KMS-11 (cell line): ENCODE results near the gene MRTFB.

ENCODE experiments used
- H2AFZ ChIP-seq: fragments of 200-600 bp; sonication (generic); 2 replicates; pipeline ENCODE4 v1.6.1; 2016; ENCODE audit warnings: antibody characterized with exemption, mixed run types, low read depth
- H3K27ac ChIP-seq: fragments of 200-600 bp; sonication (generic); 2 replicates; pipeline ENCODE4 v1.6.1; 2016; ENCODE audit warnings: mild to moderate bottlenecking, mixed run types
- H3K27me3 ChIP-seq: fragments of 200-600 bp; sonication (generic); 2 replicates; pipeline ENCODE4 v1.6.1; 2017; ENCODE audit warnings: mild to moderate bottlenecking, low read depth, mixed run types, moderate library complexity; ENCODE audit not compliant: insufficient read depth
- H3K36me3 ChIP-seq: fragments of 200-600 bp; sonication (generic); 2 replicates; pipeline ENCODE4 v1.6.1; 2017; ENCODE audit warnings: mild to moderate bottlenecking, mixed run types; ENCODE audit not compliant: insufficient read depth
- H3K4me1 ChIP-seq: fragments of 200-600 bp; sonication (generic); 2 replicates; pipeline ENCODE4 v1.6.1; 2016; ENCODE audit warnings: mild to moderate bottlenecking, low read depth, mixed run types; ENCODE audit not compliant: poor library complexity, severe bottlenecking
- H3K4me2 ChIP-seq: fragments of 200-600 bp; sonication (generic); 2 replicates; pipeline ENCODE4 v1.7.0; 2016; ENCODE audit warnings: mild to moderate bottlenecking, mixed run types
- H3K4me3 ChIP-seq: fragments of 200-600 bp; sonication (generic); IDR thresholded peaks from 2 replicates; pipeline ENCODE4 v1.6.1; 2017; ENCODE audit warnings: low read depth, low read length, mixed read lengths; ENCODE audit not compliant: insufficient read depth
- H3K79me2 ChIP-seq: fragments of 200-600 bp; sonication (generic); 2 replicates; pipeline ENCODE4 v1.6.1; 2016; ENCODE audit warnings: low read depth, mixed run types; ENCODE audit not compliant: insufficient read depth
- H3K9ac ChIP-seq: fragments of 200-600 bp; sonication (generic); 2 replicates; pipeline ENCODE4 v1.6.1; 2016; ENCODE audit warnings: mild to moderate bottlenecking, mixed run types
- H4K20me1 ChIP-seq: fragments of 200-600 bp; sonication (generic); 2 replicates; pipeline ENCODE4 v1.6.1; 2016; ENCODE audit warnings: mild to moderate bottlenecking, mixed run types; ENCODE audit not compliant: insufficient read depth
- CTCF ChIP-seq: fragments of 200-600 bp; sonication (generic); conservative IDR thresholded peaks from 2 replicates; pipeline ENCODE4 v1.6.1; 2017; ENCODE audit warnings: low read depth, mild to moderate bottlenecking, antibody characterized with exemption, low read length, moderate library complexity, mixed read lengths

The MRTFB gene

GRCh38 chr16:14302031-14302398 is 230.9 kb downstream of the MRTFB start:
- TF ChIP-seq CTCF: no peak
- peak overlapping the region; percentile 81 for H3K27ac ChIP-seq
- peaks cover 49% of the 10 kb centered on the region for H3K79me2 ChIP-seq
- H3K4me3 ChIP-seq: peak overlapping the region; percentile 2
- H3K27me3 ChIP-seq: no peaks in the 10 kb centered on the region
- H3K9ac ChIP-seq: peak overlapping the region; percentile 91
- H3K4me1 ChIP-seq: peaks cover 23% of the 10 kb centered on the region
- no peaks in the 10 kb centered on the region for H4K20me1 ChIP-seq
- H2AFZ ChIP-seq: peak overlapping the region; percentile 74
- peak overlapping the region; percentile 85; the same call in 1 of the 2 replicates for H3K4me2 ChIP-seq
- no peaks in the 10 kb centered on the region for H3K36me3 ChIP-seq

GRCh38 chr16:14302399-14303181 is 231.5 kb downstream of the MRTFB start:
- no peak for TF ChIP-seq CTCF
- Histone ChIP-seq H3K27ac (peak overlapping the region; percentile 81), H4K20me1 (no peaks in the 10 kb centered on the region), H3K4me1 (peaks cover 29% of the 10 kb centered on the region), H3K9ac (peak overlapping the region; percentile 91), H3K4me3 (peak overlapping the region; percentile 2), H3K79me2 (peaks cover 55% of the 10 kb centered on the region), H3K27me3 (no peaks in the 10 kb centered on the region), H3K36me3 (no peaks in the 10 kb centered on the region), H2AFZ (peak overlapping the region; percentile 74), H3K4me2 (peak overlapping the region; percentile 85)

- Histone ChIP-seq H4K20me1 (no peaks in the 10 kb centered on the region), H3K4me3 (no peak overlapping the region), H3K27me3 (no peaks in the 10 kb centered on the region), H3K79me2 (peaks cover 61% of the 10 kb centered on the region), H3K36me3 (no peaks in the 10 kb centered on the region), H3K4me2 (peak overlapping the region; percentile 85), H3K9ac (peak overlapping the region; percentile 91), H3K27ac (peak overlapping the region; percentile 81), H2AFZ (peak overlapping the region; percentile 74), H3K4me1 (peaks cover 35% of the 10 kb centered on the region)
- TF ChIP-seq CTCF: no peak
These were observed 232.1 kb downstream of the MRTFB start for GRCh38 chr16:14303182-14303618.

- Histone ChIP-seq H2AFZ (no peak overlapping the region), H3K9ac (peak overlapping the region; percentile 91), H3K27me3 (no peaks in the 10 kb centered on the region), H3K4me1 (peaks cover 41% of the 10 kb centered on the region), H4K20me1 (no peaks in the 10 kb centered on the region), H3K36me3 (no peaks in the 10 kb centered on the region), H3K27ac (peak overlapping the region; percentile 81), H3K79me2 (peaks cover 67% of the 10 kb centered on the region), H3K4me3 (no peak overlapping the region), H3K4me2 (peak overlapping the region; percentile 85)
- no peak for TF ChIP-seq CTCF
These were observed 232.7 kb downstream of the MRTFB start for GRCh38 chr16:14303639-14304394.
